Upper lobe of left lung (tissue), 6 donors: ENCODE results near the gene FBXO5. TPM values are rescaled to one million over a fixed set of nuclear protein-coding genes. Genes with fewer than 3 reads are reported as not detected.

Source experiments
- ATAC-seq, 2 donors: fragments of 200-7000 bp; cut with Tn5 transposase; one replicate each; pipeline ENCODE4 v1.9.1; 2022; ENCODE audit warnings: mild to moderate bottlenecking in 2 of 2, moderate library complexity in 2 of 2; ENCODE audit not compliant: low FRiP score in 2 of 2
- DNase-seq, 2 donors: peaks; one replicate each; pipeline ENCODE4 v3.0.0-alpha.2; 2019 to 2020
- H3K27ac ChIP-seq, 4 donors: fragments of 200-600 bp; sonication (generic); one replicate each; pipeline ENCODE4 v1.5.1; 2016 to 2019
- H3K27me3 ChIP-seq, 4 donors: fragments of 200-600 bp; sonication (generic); one replicate each; pipeline ENCODE4 v1.5.1; 2017 to 2019
- H3K36me3 ChIP-seq, 4 donors: fragments of 200-600 bp; sonication (generic); one replicate each; pipeline ENCODE4 v1.5.1; 2016 to 2019
- H3K4me1 ChIP-seq, 4 donors: fragments of 200-600 bp; sonication (generic); one replicate each; pipeline ENCODE4 v1.5.1; 2018 to 2019
- H3K4me3 ChIP-seq, 4 donors: fragments of 200-600 bp; sonication (generic); one replicate each; pipeline ENCODE4 v1.5.1; 2017 to 2019; ENCODE audit warnings: mild to moderate bottlenecking in 2 of 4, moderate library complexity in 1 of 4
- H3K9me3 ChIP-seq, 4 donors: fragments of 200-600 bp; sonication (generic); one replicate each; pipeline ENCODE4 v1.5.1; 2018 to 2019
- CTCF ChIP-seq, 6 experiments: fragments of 450-650 bp in 4 of 6; fragments of 200-600 bp in 2 of 6; sonication (generic) in 2 of 6; IDR thresholded peaks; one replicate each; pipeline ENCODE4 v1.5.1; 2016 to 2019; ENCODE audit warnings: antibody characterized with exemption in 6 of 6
- EP300 ChIP-seq, 4 donors: sonication (generic); formaldehyde crosslinking; IDR thresholded peaks; one replicate each; pipeline ENCODE4 v1.5.1; 2017; ENCODE audit warnings: antibody characterized with exemption in 4 of 4, control low read depth in 2 of 4
- POLR2A ChIP-seq, 4 donors: fragments of 450-650 bp; IDR thresholded peaks; one replicate each; pipeline ENCODE4 v1.5.1; 2016 to 2017; ENCODE audit warnings: antibody characterized with exemption in 4 of 4, mild to moderate bottlenecking in 2 of 4
- POLR2AphosphoS5 ChIP-seq, 2 donors: sonication (generic); formaldehyde crosslinking; IDR thresholded peaks; one replicate each; pipeline ENCODE4 v1.5.1; 2017; ENCODE audit warnings: antibody characterized with exemption in 2 of 2
- whole genome bisulfite sequencing, 2 donors: methylation state at CpG; one replicate each; pipeline ENCODE4 v1.1.5; 2017 to 2018; 5-methylcytosine and 5-hydroxymethylcytosine counted together
- total RNA-seq, 6 donors: library from RNA; depleted of rRNA in 4 of 6; stranded (reverse); fragments of >200 nt in 4 of 6; gene quantifications; one replicate each; pipeline versions ENCODE4 v1.1.0 to v1.2.1, GENCODE V29; 2016 to 2021
- donor health status: DM: no; HTN: no; CAD: no; lungs with moderate emphysema.
- donor health status: DM: no; HTN: yes; CAD: no; lungs with severe emphysema.

The FBXO5 gene
- total RNA-seq: 1 to 10 TPM; 1.7 to 6.0 (median 4.8) TPM

- H3K27me3 ChIP-seq: no peaks in the 10 kb centered on the region
- no peaks in the 10 kb centered on the region for H3K9me3 ChIP-seq
- H3K4me3 ChIP-seq: peak within 1 kb of the TSS; percentile 67 to 93 (median 80)
- peaks cover 16 to 24% (median 22%) of the 10 kb centered on the region in 4 donors for H3K4me1 ChIP-seq
- TF ChIP-seq CTCF (IDR thresholded peaks at IDR 0.05) (no peak), EP300 (IDR thresholded peaks at IDR 0.05) (peak in 1 of 4 donors; percentile 21), POLR2A (IDR thresholded peaks at IDR 0.05) (peak in 1 of 4 donors; percentile 42), POLR2AphosphoS5 (IDR thresholded peaks at IDR 0.05) (peak; percentile 58 to 68)
- DNase-seq (peak; percentile 98 to 99), ATAC-seq (peak; percentile 97 to 100)
- H3K27ac ChIP-seq: peak within 1 kb of the TSS; percentile 85 to 92 (median 88)
- H3K36me3 ChIP-seq: peaks cover 0 to 7% (median 0%) of the 10 kb centered on the region in 4 donors
- 0 to 1% methylated on average over 30 to 40 of the region's 66 CpGs for WGBS, 2 donors
These were observed at the start of gene FBXO5 for GRCh38 chr6:152982904-152983636. Gene FBXO5, minus strand, starts transcription at chr6:152983041. Its CDS starts 82 bp downstream, at chr6:152982959.

GRCh38 chr6:153032255-153032882, 49.5 kb upstream of the FBXO5 start:
- ATAC-seq: peak in 1 of 2 donors; percentile 48
- no peak overlapping the region for H3K27ac ChIP-seq
- no peaks in the 10 kb centered on the region for H3K36me3 ChIP-seq
- H3K27me3 ChIP-seq: no peaks in the 10 kb centered on the region
- TF ChIP-seq CTCF (IDR thresholded peaks at IDR 0.05): peak in 4 of 6 experiments; percentile 23 to 47 (median 24)
- no peak for TF ChIP-seq POLR2A (IDR thresholded peaks at IDR 0.05)
- TF ChIP-seq EP300 (IDR thresholded peaks at IDR 0.05): no peak
- TF ChIP-seq POLR2AphosphoS5 (IDR thresholded peaks at IDR 0.05): no peak
- peaks cover 0 to 3% (median 0%) of the 10 kb centered on the region in 4 donors for H3K4me1 ChIP-seq
- WGBS, 2 donors: 68 to 69% methylated on average over 9 of the region's 9 CpGs
- no peak overlapping the region for H3K4me3 ChIP-seq
- no peak for DNase-seq
- H3K9me3 ChIP-seq: no peaks in the 10 kb centered on the region

- Histone ChIP-seq H3K27ac (no peak overlapping the region), H3K36me3 (no peaks in the 10 kb centered on the region), H3K27me3 (no peaks in the 10 kb centered on the region), H3K4me3 (no peak overlapping the region), H3K9me3 (no peaks in the 10 kb centered on the region), H3K4me1 (peaks cover 0 to 3% (median 0%) of the 10 kb centered on the region in 4 donors)
- TF ChIP-seq POLR2AphosphoS5 (IDR thresholded peaks at IDR 0.05) (no peak), CTCF (IDR thresholded peaks at IDR 0.05) (no peak), POLR2A (IDR thresholded peaks at IDR 0.05) (no peak), EP300 (IDR thresholded peaks at IDR 0.05) (no peak)
- 18 to 23% methylated on average over 1 of the region's 1 CpG for WGBS, 2 donors
- ATAC-seq (no peak), DNase-seq (no peak)
These were observed 48.6 kb upstream of the FBXO5 start for GRCh38 chr6:153031335-153031955.

- TF ChIP-seq CTCF (IDR thresholded peaks at IDR 0.05) (no peak), POLR2AphosphoS5 (IDR thresholded peaks at IDR 0.05) (no peak), POLR2A (IDR thresholded peaks at IDR 0.05) (no peak), EP300 (IDR thresholded peaks at IDR 0.05) (no peak)
These were observed 46.1 kb upstream of the FBXO5 start for GRCh38 chr6:153028963-153029362.

More at GRCh38 chr6:153028963-153029362, 46.1 kb upstream of the FBXO5 start:
- Histone ChIP-seq H3K27ac (no peak overlapping the region), H3K9me3 (no peaks in the 10 kb centered on the region), H3K4me1 (peaks cover 0 to 3% (median 0%) of the 10 kb centered on the region in 4 donors), H3K36me3 (no peaks in the 10 kb centered on the region), H3K27me3 (no peaks in the 10 kb centered on the region), H3K4me3 (no peak overlapping the region)
- WGBS, 2 donors: 77 to 81% methylated on average over 4 of the region's 4 CpGs
- no peak for ATAC-seq
- no peak for DNase-seq
